Ovary (tissue), 10 donors: ENCODE data around the gene KIF4A. TPM values are rescaled to one million over a fixed set of nuclear protein-coding genes. Genes with fewer than 3 reads are reported as not detected.
"Not testable (repeated sequence)": the region's sequence is repeated elsewhere in the genome, so short reads cannot be mapped to it uniquely, and the experiment has no call there.

Experiments used
- DNase-seq, 5 donors: peaks; one replicate each; pipeline ENCODE4 v3.0.0-alpha.2; 2019 to 2020
- H3K27ac ChIP-seq, 2 donors: fragments of 200-600 bp; one replicate each; pipeline versions ENCODE4 v1.5.1 to v1.8.0; 2019 to 2022
- H3K27me3 ChIP-seq: fragments of 200-600 bp; one replicate; pipeline ENCODE4 v1.8.0; 2022
- H3K36me3 ChIP-seq: fragments of 200-600 bp; sonication (generic); one replicate; pipeline ENCODE4 v1.5.1; 2019
- H3K4me1 ChIP-seq: one replicate; pipeline ENCODE4 v1.8.1; 2013; ENCODE audit warnings: mild to moderate bottlenecking, moderate library complexity; ENCODE audit not compliant: insufficient read depth
- H3K4me3 ChIP-seq: fragments of 200-600 bp; sonication (generic); one replicate; pipeline ENCODE4 v1.5.1; 2017
- H3K9me3 ChIP-seq, 2 donors: fragments of 200-600 bp in 1 of 2; sonication (generic) in 1 of 2; one replicate each; pipeline versions ENCODE4 v1.5.1 to v1.8.1; 2013 to 2019; ENCODE audit warnings: mild to moderate bottlenecking in 1 of 2, moderate library complexity in 1 of 2
- CTCF ChIP-seq, 3 donors: fragments of 450-650 bp in 2 of 3; fragments of 200-600 bp in 1 of 3; IDR thresholded peaks; one replicate each; pipeline versions ENCODE4 v1.5.1 to v1.8.0; 2016 to 2022; ENCODE audit warnings: antibody characterized with exemption in 3 of 3, mild to moderate bottlenecking in 1 of 3
- EP300 ChIP-seq: sonication (generic); formaldehyde crosslinking; IDR thresholded peaks from one replicate; pipeline ENCODE4 v1.6.1; 2017; ENCODE audit warnings: antibody characterized with exemption
- POLR2A ChIP-seq: fragments of 450-650 bp; IDR thresholded peaks from one replicate; pipeline ENCODE4 v1.6.1; 2017; ENCODE audit warnings: antibody characterized with exemption, mild to moderate bottlenecking, moderate library complexity
- WGBS, 3 donors: extraction: QIAGEN DNeasy Blood & Tissue Kit in 1 of 3; methylation state at CpG; one replicate each; pipeline versions ENCODE4 v1.1.5 to v1.1.7; 2013 to 2017; 5-methylcytosine and 5-hydroxymethylcytosine counted together
- intact Hi-C, 4 donors: fragments of 100-400 bp; cut with DNase I; formaldehyde crosslinking; loops; one replicate each; pipeline versions ENCODE4 v1.11.0 to v1.15.1; 2022 to 2023
- long read RNA-seq, 3 donors: library from polyadenylated mRNA in 2 of 3; unstranded in 2 of 3; transcript quantifications; one replicate each; pipeline ENCODE4 v2.0.0 and lab custom pipeline, GENCODE V29; 2021 to 2026
- polyA plus RNA-seq, 2 donors: library from polyadenylated mRNA; stranded (reverse); fragments of 200-250 nt in 1 of 2; fragments of 350-450 nt in 1 of 2; fragmentation: Illumina TruSeq in 1 of 2; extraction: RNeasy Lipid Tissue Mini Kit (QIAGEN cat#74804) in 1 of 2; gene quantifications; one replicate each; pipeline ENCODE4 v1.2.3, GENCODE V29; 2013 to 2014
- total RNA-seq, 7 donors: library from RNA; depleted of rRNA in 2 of 7; stranded (reverse); fragments of >200 nt in 2 of 7; fragmentation: NEBNext Ultra II Directional in 3 of 7; extraction: Animal tissue kit (Norgen Biotek cat#: 25700) in 3 of 7; gene quantifications; one replicate each; pipeline versions ENCODE4 v1.1.0 to v1.2.4, GENCODE V29; 2016 to 2023
- donor health status: DM: no; HTN: no; CAD: no; lungs with moderate emphysema.
- donor health status: DM: no; HTN: no; CAD: no.
- donor health status: Bipolar disorder and iron deficiency.
- donor health status: DM: yes; HTN: yes; CAD: no.
- donor health status: DM: no; HTN: no; CAD: no.
- donor health status: DM: yes; HTN: yes; CAD: no.

Gene KIF4A
- total RNA-seq, result under 1 TPM; 0.10 to 0.57 (median 0.15) TPM
- under 1 TPM; 0.23 to 0.90 TPM for polyA plus RNA-seq
- long read RNA-seq, donor 1, result 0 reads
- long read RNA-seq, donor 2, result 0 reads
- long read RNA-seq, donor 3, full-length matches to known transcripts, result 1 of 1 reads
- long read RNA-seq, donor 3, partial matches to known transcripts, result 0 of 1 reads
- long read RNA-seq, donor 3, other reads (novel, unspliced or antisense), result 0 of 1 reads

GRCh38 chrX:70289793-70290770 lies at the start of gene KIF4A, which contains the start of gene PDZD11:
KIF4A (plus strand) TSS chrX:70290104; CDS start chrX:70290459, 355 bp downstream.
PDZD11 (minus strand) TSS chrX:70289927; CDS start chrX:70289341, 586 bp downstream.
- Histone ChIP-seq H3K36me3 (no peaks in the 10 kb centered on the region), H3K27me3 (no peaks in the 10 kb centered on the region), H3K9me3 (no peaks in the 10 kb centered on the region), H3K27ac (peak within 1 kb of the TSS; percentile 20 to 60), H3K4me3 (peak within 1 kb of the TSS; percentile 47), H3K4me1 (no peaks in the 10 kb centered on the region)
- DNase-seq, result peak; percentile 68 to 83 (median 70)
- TF ChIP-seq POLR2A, result no peak
- no peak for TF ChIP-seq CTCF (IDR thresholded peaks at IDR 0.05)
- TF ChIP-seq EP300, result no peak
- 24 to 38% (median 32%) methylated on average over 62 of the region's 62 CpGs for WGBS, 3 donors
- intact Hi-C loops, result no loop called here

- peaks cover 2% of the 10 kb centered on the region for H3K36me3 ChIP-seq
- no peak for DNase-seq
- intact Hi-C loops, result no loop called here
- no peaks in the 10 kb centered on the region for H3K4me1 ChIP-seq
- no peaks in the 10 kb centered on the region for H3K27me3 ChIP-seq
- TF ChIP-seq POLR2A (no peak), CTCF (IDR thresholded peaks at IDR 0.05) (no peak), EP300 (no peak)
- H3K4me3 ChIP-seq, result no peak overlapping the region
- WGBS, 3 donors, result 82 to 100% (median 83%) methylated on average over 1 of the region's 1 CpG
- H3K27ac ChIP-seq, result no peak overlapping the region
- no peaks in the 10 kb centered on the region for H3K9me3 ChIP-seq
These were observed 49.2 kb upstream of the KIF4A start for GRCh38 chrX:70240751-70241150.

- intact Hi-C loops, result no loop called here
- DNase-seq, result no peak
- no peaks in the 10 kb centered on the region for H3K9me3 ChIP-seq
- no peak for TF ChIP-seq CTCF (IDR thresholded peaks at IDR 0.05)
- no peak for TF ChIP-seq EP300
- TF ChIP-seq POLR2A, result no peak
- H3K4me3 ChIP-seq, result no peak overlapping the region
- H3K27me3 ChIP-seq, result no peaks in the 10 kb centered on the region
- no peaks in the 10 kb centered on the region for H3K4me1 ChIP-seq
- no peak overlapping the region for H3K27ac ChIP-seq
- peaks cover 2% of the 10 kb centered on the region for H3K36me3 ChIP-seq
- 69 to 75% (median 73%) methylated on average over 2 of the region's 2 CpGs for WGBS, 3 donors
These were observed 48.4 kb upstream of the KIF4A start for GRCh38 chrX:70241501-70241900.

GRCh38 chrX:70243601-70244000 lies 46.3 kb upstream of the KIF4A start:
- H3K4me3 ChIP-seq, H3K36me3 ChIP-seq, DNase-seq, H3K27ac ChIP-seq, intact Hi-C loops, H3K27me3 ChIP-seq, H3K4me1 ChIP-seq, H3K9me3 ChIP-seq: not testable (repeated sequence)
- 62 to 75% (median 75%) methylated on average over 5 of the region's 5 CpGs for WGBS, 3 donors
